Measurements from ENCODE around the gene PSME1. TPM values are rescaled to one million over a fixed set of nuclear protein-coding genes. Genes with fewer than 3 reads are reported as not detected.

Gene PSME1
- total and polyA plus RNA-seq, 2 of the 13 experiments (the other 11 are each of a cell fraction or from before 2014, with no cell fraction given): 159 to 608 TPM

GRCh38 chr14:24093207-24093900 is 42.6 kb upstream of the PSME1 start (continued):
- TF ChIP-seq ZNF576 (CRISPR knock-in tag; IDR thresholded peaks at IDR 0.05): 0 out of 2 replicates have a peak, but pooled peaks have one; percentile 34
- no peak for TF ChIP-seq NR2F6 (IDR thresholded peaks at IDR 0.05)
- no peak for TF ChIP-seq NR2F6 (CRISPR knock-in tag; IDR thresholded peaks at IDR 0.05)
- peak; percentile 4; the same call in 1 of the 2 replicates for TF ChIP-seq MEIS2 (CRISPR knock-in tag; IDR thresholded peaks at IDR 0.05)
- TF ChIP-seq IRF1 (CRISPR knock-in tag; IDR thresholded peaks at IDR 0.05; ENCODE audit: low read depth): 0 out of 2 replicates have a peak, but pooled peaks have one; percentile 10
- TF ChIP-seq MLXIP (CRISPR knock-in tag; IDR thresholded peaks at IDR 0.05; ENCODE audit: borderline replicate concordance): 0 out of 2 replicates have a peak, but pooled peaks have one; percentile 17
- no peak for TF ChIP-seq KDM5B (CRISPR knock-in tag; IDR thresholded peaks at IDR 0.05; ENCODE audit: borderline replicate concordance)
- 0 out of 2 replicates have a peak, but pooled peaks have one; percentile 16 for TF ChIP-seq SMC3 (IDR thresholded peaks at IDR 0.05; ENCODE audit: low read length)
- no peak for TF ChIP-seq HNF4G (IDR thresholded peaks at IDR 0.05; ENCODE audit: borderline replicate concordance, low read depth, low read length)
- TF ChIP-seq HNF4G (CRISPR knock-in tag; IDR thresholded peaks at IDR 0.05; ENCODE audit: borderline replicate concordance, low read depth): peak; percentile 19; the same call in 1 of the 2 replicates
- peak; percentile 87; the same call in 1 of the 2 replicates for TF ChIP-seq ZNF225 (CRISPR knock-in tag; IDR thresholded peaks at IDR 0.05)
- 0 out of 2 replicates have a peak, but pooled peaks have one; percentile 20 for TF ChIP-seq ZNF629 (CRISPR knock-in tag; conservative IDR thresholded peaks at IDR 0.05)
- no peak for TF ChIP-seq ZNF672 (CRISPR knock-in tag; IDR thresholded peaks at IDR 0.05)
- peak; percentile 14; the same call in 1 of the 2 replicates for TF ChIP-seq ZNF768 (CRISPR knock-in tag; IDR thresholded peaks at IDR 0.05)
- no peak; the same call in 1 of the 2 replicates for TF ChIP-seq PAF1 (CRISPR knock-in tag; IDR thresholded peaks at IDR 0.05)
- no peak for TF ChIP-seq TBX3 (IDR thresholded peaks at IDR 0.05; ENCODE audit: borderline replicate concordance)
- no peak for TF ChIP-seq CSRNP1 (CRISPR knock-in tag; IDR thresholded peaks at IDR 0.05)
- no peak for TF ChIP-seq U2AF2 (IDR thresholded peaks at IDR 0.05; ENCODE audit: low read depth, low read length)
- no peak for TF ChIP-seq FOXC1 (CRISPR knock-in tag; IDR thresholded peaks at IDR 0.05; ENCODE audit: borderline replicate concordance)
- no peak for TF ChIP-seq HCFC1 (IDR thresholded peaks at IDR 0.05; ENCODE audit: low read depth, low read length)
- TF ChIP-seq MTA1 (CRISPR knock-in tag; IDR thresholded peaks at IDR 0.05; ENCODE audit: borderline replicate concordance): no peak
- TF ChIP-seq ZNF710 (CRISPR knock-in tag; IDR thresholded peaks at IDR 0.05; ENCODE audit: borderline replicate concordance): no peak

Data from HepG2 (cell line).